Activated naive CD8-positive, alpha-beta T cell (primary cell): ENCODE measurements around the gene CEP76.

ENCODE experiments used
- H3K27ac Mint-ChIP-seq: one replicate; pipeline ENCODE4 v1.8.0; 2021; ENCODE audit warnings: mixed read lengths
- H3K27me3 Mint-ChIP-seq: one replicate; pipeline ENCODE4 v1.8.0; 2021; ENCODE audit warnings: mixed read lengths
- H3K36me3 Mint-ChIP-seq: one replicate; pipeline ENCODE4 v1.8.0; 2021; ENCODE audit warnings: mixed read lengths
- H3K4me1 Mint-ChIP-seq: one replicate; pipeline ENCODE4 v1.8.0; 2021; ENCODE audit warnings: low read depth, mixed read lengths
- H3K4me3 Mint-ChIP-seq: one replicate; pipeline ENCODE4 v1.8.0; 2021; ENCODE audit warnings: mild to moderate bottlenecking, mixed read lengths
- H3K9me3 Mint-ChIP-seq: one replicate; pipeline ENCODE4 v1.8.0; 2021; ENCODE audit warnings: low read depth, mixed read lengths

The CEP76 gene, protein sequence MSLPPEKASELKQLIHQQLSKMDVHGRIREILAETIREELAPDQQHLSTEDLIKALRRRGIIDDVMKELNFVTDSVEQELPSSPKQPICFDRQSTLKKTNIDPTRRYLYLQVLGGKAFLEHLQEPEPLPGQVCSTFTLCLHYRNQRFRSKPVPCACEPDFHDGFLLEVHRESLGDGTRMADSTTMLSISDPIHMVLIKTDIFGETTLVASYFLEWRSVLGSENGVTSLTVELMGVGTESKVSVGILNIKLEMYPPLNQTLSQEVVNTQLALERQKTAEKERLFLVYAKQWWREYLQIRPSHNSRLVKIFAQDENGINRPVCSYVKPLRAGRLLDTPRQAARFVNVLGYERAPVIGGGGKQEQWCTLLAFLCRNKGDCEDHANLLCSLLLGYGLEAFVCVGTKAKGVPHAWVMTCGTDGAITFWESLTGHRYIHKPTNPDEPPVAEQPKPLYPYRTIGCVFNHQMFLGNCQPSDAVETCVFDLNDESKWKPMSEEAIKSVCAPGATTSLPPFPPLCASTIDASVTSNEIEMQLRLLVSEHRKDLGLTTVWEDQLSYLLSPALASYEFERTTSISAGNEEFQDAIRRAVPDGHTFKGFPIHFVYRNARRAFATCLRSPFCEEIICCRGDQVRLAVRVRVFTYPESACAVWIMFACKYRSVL

DNA sequence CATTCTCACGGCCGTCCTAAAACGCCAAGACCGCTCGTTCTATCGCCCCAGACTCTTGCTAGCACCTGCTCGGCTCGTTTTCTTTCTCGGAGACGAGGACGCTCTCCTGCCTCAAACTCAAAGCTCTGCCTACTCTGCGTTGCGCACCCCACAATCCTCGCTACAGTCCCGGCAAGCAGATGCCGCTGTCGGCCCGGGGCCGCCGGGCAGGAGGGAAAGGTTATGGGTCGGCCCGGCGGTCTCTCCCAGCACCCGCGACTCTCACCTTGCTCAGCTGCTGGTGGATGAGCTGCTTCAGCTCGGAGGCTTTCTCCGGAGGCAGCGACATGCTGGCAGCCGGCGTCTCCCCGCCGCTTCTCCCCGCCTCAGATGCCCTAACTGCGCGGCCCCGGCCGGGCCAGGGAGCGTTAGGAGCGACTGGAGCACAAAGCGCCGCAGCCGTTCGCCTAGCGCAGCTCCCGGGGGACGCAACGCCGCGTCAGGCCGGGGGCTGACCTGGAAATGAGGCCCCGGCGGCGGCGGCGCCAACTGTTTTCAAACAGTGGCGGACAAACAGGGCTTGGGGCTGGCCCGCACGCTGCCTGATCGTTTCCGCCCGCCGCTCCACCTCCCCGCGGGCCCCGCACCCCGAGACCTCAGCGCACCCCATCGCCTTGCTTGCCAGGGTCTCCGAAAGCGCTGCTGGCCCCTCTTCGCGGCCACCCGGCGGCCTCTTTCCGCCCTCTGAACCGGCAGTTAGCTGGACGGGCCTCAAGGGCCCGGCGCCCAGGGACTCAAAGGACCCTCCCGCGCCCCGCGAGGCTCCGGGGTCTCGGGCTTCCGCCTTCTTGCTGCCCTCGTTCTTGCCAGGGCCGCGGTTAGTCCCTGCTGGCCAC, at the start of gene CEP76, which contains the start of gene PSMG2:
Gene CEP76, minus strand, starts transcription at position 503 of the 875 bp plus-strand sequence. Its CDS starts 175 bp downstream, at position 328.
Gene PSMG2, plus strand, starts transcription at position 822 of the 875 bp plus-strand sequence. CDS start 66 bp downstream, outside the sequence.
- Mint-ChIP-seq H3K4me1 (peaks cover 51% of the 10 kb centered on the region), H3K27me3 (no peaks in the 10 kb centered on the region), H3K36me3 (peaks cover 8% of the 10 kb centered on the region), H3K4me3 (peak within 1 kb of the TSS; percentile 97), H3K27ac (peak within 1 kb of the TSS; percentile 99), H3K9me3 (no peaks in the 10 kb centered on the region)

GRCh38 chr18:12751891-12752290, 49.4 kb upstream of the CEP76 start:
- Mint-ChIP-seq H3K4me1 (peaks cover 18% of the 10 kb centered on the region), H3K27me3 (no peaks in the 10 kb centered on the region), H3K4me3 (no peak overlapping the region), H3K36me3 (peaks cover 2% of the 10 kb centered on the region), H3K9me3 (no peaks in the 10 kb centered on the region), H3K27ac (no peak overlapping the region)

DNA sequence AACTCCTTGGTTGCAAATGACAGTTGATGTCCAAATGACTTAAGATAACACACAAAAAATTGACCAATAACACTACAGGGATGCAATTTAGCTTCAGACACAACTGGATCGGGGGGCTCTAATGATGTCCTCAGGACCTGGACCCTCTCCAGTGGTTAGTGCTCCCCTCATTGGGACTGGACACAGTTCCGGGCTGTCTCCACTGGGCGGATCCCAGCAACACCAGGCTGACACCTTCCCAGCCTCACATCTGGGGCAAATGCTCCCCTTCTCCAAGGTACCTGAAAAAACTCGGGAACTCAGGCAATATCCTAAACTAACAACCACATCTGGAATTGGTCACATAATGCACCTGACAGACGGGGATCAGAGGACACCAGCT, 49.0 kb upstream of the CEP76 start:
- Mint-ChIP-seq H3K4me1 (peaks cover 18% of the 10 kb centered on the region), H3K36me3 (peaks cover 2% of the 10 kb centered on the region), H3K4me3 (no peak overlapping the region), H3K27me3 (no peaks in the 10 kb centered on the region), H3K9me3 (no peaks in the 10 kb centered on the region), H3K27ac (no peak overlapping the region)

- Mint-ChIP-seq H3K27me3 (no peaks in the 10 kb centered on the region), H3K36me3 (peaks cover 2% of the 10 kb centered on the region), H3K27ac (no peak overlapping the region), H3K4me1 (peaks cover 18% of the 10 kb centered on the region), H3K9me3 (no peaks in the 10 kb centered on the region), H3K4me3 (no peak overlapping the region)
These were observed 48.4 kb upstream of the CEP76 start for GRCh38 chr18:12750715-12751502.

DNA sequence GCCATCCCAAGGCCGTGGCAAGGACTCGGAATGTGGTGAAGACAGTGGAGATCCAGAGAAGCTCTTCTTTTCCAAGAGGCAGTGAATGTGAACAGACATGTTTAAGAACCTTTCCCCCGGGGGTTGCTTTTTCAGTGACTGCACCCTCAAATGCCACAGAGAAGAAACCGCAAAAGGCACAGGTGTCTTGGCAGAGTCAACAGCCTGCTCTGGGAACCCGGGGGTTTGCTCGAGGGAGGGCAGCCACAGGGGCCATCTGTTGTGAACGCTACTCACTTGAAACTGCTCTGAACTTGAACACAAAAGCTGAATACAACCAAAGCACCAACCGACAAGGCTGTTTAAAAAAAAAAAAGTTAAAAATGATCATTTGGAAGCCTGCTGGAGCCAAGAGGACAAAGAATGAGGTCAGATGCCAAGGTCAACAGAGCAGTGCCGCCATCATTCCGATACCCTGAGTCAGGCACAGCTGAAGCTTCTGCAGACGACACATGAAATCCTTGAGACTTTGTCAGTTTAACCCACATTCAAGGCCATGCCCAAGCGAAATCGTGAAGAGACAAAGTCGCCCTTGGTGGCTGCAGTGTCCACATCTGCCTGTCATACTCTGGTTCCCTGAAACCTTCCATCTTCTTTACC, 47.7 kb upstream of the CEP76 start:
- Mint-ChIP-seq H3K9me3 (no peaks in the 10 kb centered on the region), H3K27me3 (no peaks in the 10 kb centered on the region), H3K27ac (peak overlapping the region; percentile 34), H3K36me3 (peaks cover 2% of the 10 kb centered on the region), H3K4me3 (peak overlapping the region; percentile 13), H3K4me1 (peaks cover 18% of the 10 kb centered on the region)

DNA sequence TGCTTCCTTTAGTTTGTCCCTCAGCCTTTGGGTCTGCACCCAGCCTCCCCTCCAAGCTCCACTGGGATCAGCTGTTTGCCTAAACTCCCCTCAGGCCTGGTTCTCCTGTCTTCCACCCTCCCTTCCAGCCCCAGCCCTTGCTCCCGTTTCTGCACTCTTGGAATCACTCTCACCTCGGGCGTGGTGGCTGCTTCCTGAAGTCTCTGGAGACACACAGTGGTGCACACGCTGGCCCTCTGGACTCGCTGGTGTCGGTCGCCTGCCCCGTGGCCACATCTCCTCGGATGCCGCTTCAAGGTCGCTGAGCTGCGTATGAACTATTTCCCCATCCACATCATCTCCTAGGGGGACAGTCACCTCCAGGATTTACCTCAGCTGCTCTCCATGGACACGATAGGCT, 46.6 kb upstream of the CEP76 start:
- Mint-ChIP-seq H3K4me3 (no peak overlapping the region), H3K27ac (no peak overlapping the region), H3K36me3 (peaks cover 2% of the 10 kb centered on the region), H3K9me3 (no peaks in the 10 kb centered on the region), H3K4me1 (peaks cover 18% of the 10 kb centered on the region), H3K27me3 (no peaks in the 10 kb centered on the region)

DNA sequence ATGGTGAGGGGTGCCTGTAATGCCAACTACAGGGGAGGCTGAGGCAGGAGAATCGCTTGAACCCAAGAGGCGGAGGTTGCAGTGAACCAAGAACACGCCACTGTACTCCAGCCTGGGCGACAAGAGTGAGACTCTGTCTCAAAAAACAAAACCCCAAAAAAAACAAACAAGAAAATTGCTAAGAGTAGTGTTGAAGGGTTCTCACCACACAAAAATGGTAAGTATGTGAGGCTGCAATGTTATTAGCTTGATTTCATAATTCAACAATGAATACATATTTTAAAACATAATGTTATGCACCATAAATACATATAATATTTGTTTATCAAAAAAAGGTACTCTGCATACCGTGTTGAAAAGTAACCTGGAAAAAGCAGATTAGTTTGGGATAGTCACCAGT, 46.1 kb upstream of the CEP76 start:
- Mint-ChIP-seq H3K4me1 (peaks cover 18% of the 10 kb centered on the region), H3K36me3 (peaks cover 2% of the 10 kb centered on the region), H3K27ac (no peak overlapping the region), H3K9me3 (no peaks in the 10 kb centered on the region), H3K4me3 (no peak overlapping the region), H3K27me3 (no peaks in the 10 kb centered on the region)

DNA sequence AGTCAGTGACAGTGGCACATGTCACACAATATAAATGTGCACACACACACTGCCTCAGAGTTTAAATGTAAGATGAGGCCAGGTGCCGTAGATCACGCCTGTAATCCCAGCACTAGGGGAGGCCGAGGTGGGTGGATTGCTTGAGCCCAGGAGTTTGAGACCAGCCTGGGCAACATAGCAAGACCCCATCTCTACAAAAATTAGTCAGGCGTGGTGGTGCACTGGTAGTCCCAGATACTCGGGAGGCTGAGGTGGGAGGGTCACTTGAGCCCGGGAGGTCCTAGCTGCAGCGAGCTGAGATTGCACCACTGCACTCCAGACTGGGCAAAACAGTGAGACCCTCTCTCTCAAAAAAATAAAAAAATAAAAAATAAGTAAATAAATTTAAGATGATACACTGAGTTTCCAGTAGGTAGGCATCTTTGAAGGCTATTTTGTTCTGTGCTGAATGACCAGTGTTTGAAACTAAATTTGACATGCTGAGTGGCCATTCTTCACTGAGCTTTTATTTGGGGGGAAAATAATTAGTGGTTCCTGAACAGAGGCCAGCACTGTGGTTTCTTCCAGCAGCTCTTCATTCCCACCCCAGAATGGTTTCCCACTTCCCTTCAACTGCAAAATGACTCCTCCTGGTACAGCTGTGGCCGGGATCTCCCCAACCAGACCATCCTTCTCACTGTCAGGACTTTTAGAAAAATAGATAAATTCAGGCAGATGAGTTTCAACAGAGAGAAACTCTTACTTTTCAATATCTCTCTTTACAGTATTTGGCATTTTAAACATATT, 45.2 kb upstream of the CEP76 start:
- Mint-ChIP-seq H3K27me3 (no peaks in the 10 kb centered on the region), H3K27ac (no peak overlapping the region), H3K9me3 (no peaks in the 10 kb centered on the region), H3K4me1 (peaks cover 18% of the 10 kb centered on the region), H3K4me3 (no peak overlapping the region), H3K36me3 (peaks cover under 1% of the 10 kb centered on the region)

DNA sequence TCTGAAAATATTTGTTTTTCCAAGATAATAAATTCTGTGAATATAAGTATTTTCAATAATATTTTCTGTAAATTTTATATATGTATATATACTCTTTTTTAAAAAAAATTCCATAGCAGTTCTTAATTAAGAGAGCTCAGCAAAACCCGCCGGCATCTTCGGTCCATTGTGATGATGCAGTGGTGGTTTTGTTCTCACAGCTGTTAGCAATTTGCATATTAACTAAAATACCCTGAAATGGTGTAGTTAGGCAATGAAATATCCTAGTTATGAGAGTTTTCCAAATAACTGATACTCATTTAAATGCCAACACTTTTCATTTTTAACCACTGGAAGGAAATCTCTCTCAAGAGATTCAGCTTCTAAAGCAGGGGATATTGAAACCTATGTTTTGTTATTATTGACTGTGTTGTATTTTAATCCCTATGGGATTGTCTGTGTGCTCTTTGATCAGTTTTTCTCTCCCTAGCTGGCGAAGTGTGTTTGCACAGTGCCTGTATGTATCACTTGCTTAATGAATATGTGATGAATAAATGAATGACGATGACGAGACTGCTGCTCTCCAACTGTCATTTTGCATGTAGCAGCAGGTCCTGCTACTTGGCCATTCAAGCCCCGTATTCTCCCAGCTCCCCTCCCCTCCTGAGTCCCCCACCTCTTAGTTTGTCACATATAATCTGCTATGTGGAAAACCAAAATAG, 42.7 kb upstream of the CEP76 start:
- Mint-ChIP-seq H3K4me3 (no peak overlapping the region), H3K4me1 (peaks cover 11% of the 10 kb centered on the region), H3K36me3 (no peaks in the 10 kb centered on the region), H3K27me3 (no peaks in the 10 kb centered on the region), H3K27ac (no peak overlapping the region), H3K9me3 (no peaks in the 10 kb centered on the region)

DNA sequence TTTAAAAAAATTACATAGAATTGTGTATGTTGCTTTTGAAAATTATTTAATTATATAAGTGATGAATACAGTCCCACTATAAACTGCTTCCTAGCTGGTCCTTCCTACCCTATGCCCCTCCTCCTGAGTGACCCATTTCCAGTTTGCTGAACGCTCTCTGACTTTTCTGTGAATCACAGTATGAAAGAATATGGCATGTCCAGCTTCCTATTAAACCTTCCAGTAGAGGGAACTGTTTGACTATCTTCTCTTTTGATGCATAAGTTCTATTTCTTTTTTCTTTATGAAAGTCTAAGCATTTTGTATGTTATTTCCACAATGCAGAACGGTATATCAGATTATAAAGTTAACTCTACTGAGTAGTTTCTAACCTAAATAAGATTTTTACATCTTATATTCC, 41.6 kb upstream of the CEP76 start:
- Mint-ChIP-seq H3K9me3 (no peaks in the 10 kb centered on the region), H3K27me3 (no peaks in the 10 kb centered on the region)

DNA sequence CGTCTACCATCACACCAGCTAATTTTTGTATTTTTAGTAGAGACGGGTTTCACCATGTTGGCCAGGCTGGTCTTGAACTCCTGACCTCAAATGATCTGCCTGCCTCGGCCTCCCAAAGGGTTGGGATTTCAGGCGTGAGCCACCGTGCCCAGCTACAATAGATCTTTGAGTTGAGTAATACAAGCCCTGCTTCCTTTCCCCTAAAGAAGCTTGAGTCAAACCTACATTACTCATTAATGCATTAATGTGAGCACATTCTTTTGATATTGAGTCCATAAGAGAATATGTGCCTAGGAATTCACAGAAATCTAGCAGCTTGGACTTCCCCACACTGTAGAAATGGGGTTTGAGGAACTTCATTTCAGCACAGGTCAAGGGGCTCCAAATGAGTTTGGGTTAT, 39.9 kb upstream of the CEP76 start:
- no peaks in the 10 kb centered on the region for H3K9me3 Mint-ChIP-seq
- no peak overlapping the region for H3K27ac Mint-ChIP-seq
- H3K36me3 Mint-ChIP-seq, result no peaks in the 10 kb centered on the region
- no peaks in the 10 kb centered on the region for H3K27me3 Mint-ChIP-seq
- no peak overlapping the region for H3K4me3 Mint-ChIP-seq
- no peaks in the 10 kb centered on the region for H3K4me1 Mint-ChIP-seq

More for the DNA sequence above, 41.6 kb upstream of the CEP76 start:
- no peak overlapping the region for H3K27ac Mint-ChIP-seq
- H3K36me3 Mint-ChIP-seq, result no peaks in the 10 kb centered on the region
- H3K4me3 Mint-ChIP-seq, result no peak overlapping the region
- H3K4me1 Mint-ChIP-seq, result peaks cover 2% of the 10 kb centered on the region

- Mint-ChIP-seq H3K27me3 (no peaks in the 10 kb centered on the region), H3K27ac (no peak overlapping the region), H3K4me1 (no peaks in the 10 kb centered on the region), H3K36me3 (no peaks in the 10 kb centered on the region), H3K4me3 (no peak overlapping the region), H3K9me3 (no peaks in the 10 kb centered on the region)
These were observed 38.8 kb upstream of the CEP76 start for GRCh38 chr18:12741351-12741750.
